22Rv1 (cell line): ENCODE data around the gene EVA1C.
"Not testable (repeated sequence)": the region's sequence is repeated elsewhere in the genome, so short reads cannot be mapped to it uniquely, and the experiment has no call there.

Experiments used
- ZFX ChIP-seq: fragments of 450-650 bp; IDR thresholded peaks from 2 replicates; pipeline ENCODE4 v1.6.1; 2017; ENCODE audit warnings: antibody characterized with exemption, borderline replicate concordance
- TF ChIP-seq, protein P1 (sequence below): fragments of 450-650 bp; IDR thresholded peaks from 2 replicates; pipeline ENCODE4 v1.5.1; 2017; ENCODE audit warnings: mild to moderate bottlenecking

DNA sequence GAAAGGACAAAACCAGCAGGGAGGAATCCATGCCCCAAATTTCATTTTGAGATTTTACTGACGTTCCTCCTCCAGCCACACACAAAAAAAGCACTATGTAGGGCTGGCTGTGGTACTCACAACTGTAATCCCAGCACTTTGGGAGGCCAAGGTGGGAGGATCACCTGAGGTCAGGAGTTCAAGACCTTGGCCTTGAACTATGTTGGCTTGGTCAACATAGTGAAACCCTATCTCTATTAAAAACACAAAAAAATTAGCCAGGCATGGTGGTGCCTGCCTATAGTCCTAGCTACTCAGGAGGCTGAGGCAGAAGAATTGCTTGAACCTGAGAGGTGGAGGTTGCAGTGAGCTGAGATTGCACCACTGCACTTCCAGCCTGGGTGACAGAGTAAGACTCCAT lies 43.5 kb upstream of the EVA1C start:
- TF ChIP-seq, protein P1, sequence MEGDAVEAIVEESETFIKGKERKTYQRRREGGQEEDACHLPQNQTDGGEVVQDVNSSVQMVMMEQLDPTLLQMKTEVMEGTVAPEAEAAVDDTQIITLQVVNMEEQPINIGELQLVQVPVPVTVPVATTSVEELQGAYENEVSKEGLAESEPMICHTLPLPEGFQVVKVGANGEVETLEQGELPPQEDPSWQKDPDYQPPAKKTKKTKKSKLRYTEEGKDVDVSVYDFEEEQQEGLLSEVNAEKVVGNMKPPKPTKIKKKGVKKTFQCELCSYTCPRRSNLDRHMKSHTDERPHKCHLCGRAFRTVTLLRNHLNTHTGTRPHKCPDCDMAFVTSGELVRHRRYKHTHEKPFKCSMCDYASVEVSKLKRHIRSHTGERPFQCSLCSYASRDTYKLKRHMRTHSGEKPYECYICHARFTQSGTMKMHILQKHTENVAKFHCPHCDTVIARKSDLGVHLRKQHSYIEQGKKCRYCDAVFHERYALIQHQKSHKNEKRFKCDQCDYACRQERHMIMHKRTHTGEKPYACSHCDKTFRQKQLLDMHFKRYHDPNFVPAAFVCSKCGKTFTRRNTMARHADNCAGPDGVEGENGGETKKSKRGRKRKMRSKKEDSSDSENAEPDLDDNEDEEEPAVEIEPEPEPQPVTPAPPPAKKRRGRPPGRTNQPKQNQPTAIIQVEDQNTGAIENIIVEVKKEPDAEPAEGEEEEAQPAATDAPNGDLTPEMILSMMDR: not testable (repeated sequence)
- TF ChIP-seq ZFX: not testable (repeated sequence)
